Kidney (tissue), 14 donors: ENCODE data around the gene MCF2L. TPM values are rescaled to one million over a fixed set of nuclear protein-coding genes. Genes with fewer than 3 reads are reported as not detected.

ENCODE experiments used
- DNase-seq, 5 donors: peaks; one replicate each; pipeline ENCODE4 v3.0.0-alpha.2; 2013 to 2020
- FAIRE-seq: peaks from 2 replicates; lab custom pipeline; 2012; peaks lifted over from hg19 to GRCh38; lab: Jason Lieb, UNC
- H3K27ac ChIP-seq, 2 donors: one replicate each; pipeline ENCODE4 v1.7.0; 2013; ENCODE audit warnings: low read depth in 2 of 2, low read length in 2 of 2, inconsistent platforms in 1 of 2
- H3K27me3 ChIP-seq: one replicate; pipeline ENCODE4 v1.7.1; 2013; ENCODE audit warnings: low read length, inconsistent platforms; ENCODE audit not compliant: control insufficient read depth, insufficient read depth
- H3K36me3 ChIP-seq, 3 donors: one replicate each; pipeline versions ENCODE4 v1.7.0 to v1.7.1; 2013; ENCODE audit warnings: low read length in 3 of 3, control low read depth in 1 of 3, inconsistent platforms in 1 of 3; ENCODE audit not compliant: insufficient read depth in 3 of 3, control insufficient read depth in 2 of 3
- H3K4me1 ChIP-seq, 3 donors: one replicate each; pipeline versions ENCODE4 v1.7.0 to v1.7.1; 2013; ENCODE audit warnings: low read length in 3 of 3, inconsistent platforms in 1 of 3, low read depth in 1 of 3; ENCODE audit not compliant: control insufficient read depth in 2 of 3, insufficient read depth in 2 of 3
- H3K4me3 ChIP-seq, 3 donors: one replicate each; pipeline versions ENCODE4 v1.7.0 to v1.8.1; 2013; ENCODE audit warnings: low read length in 3 of 3, control low read depth in 1 of 3, inconsistent platforms in 1 of 3
- H3K9ac ChIP-seq, 3 donors: one replicate each; pipeline versions ENCODE4 v1.7.0 to v1.7.1; 2013; ENCODE audit warnings: low read length in 3 of 3, control low read depth in 1 of 3, inconsistent platforms in 1 of 3
- H3K9me3 ChIP-seq, 3 donors: one replicate each; pipeline versions ENCODE4 v1.7.0 to v1.7.1; 2013; ENCODE audit warnings: low read length in 3 of 3, control low read depth in 1 of 3, inconsistent platforms in 1 of 3; ENCODE audit not compliant: control insufficient read depth in 2 of 3, insufficient read depth in 1 of 3
- CTCF ChIP-seq: IDR thresholded peaks from 3 replicates; pipeline ENCODE4 v1.5.1; 2012; ENCODE audit warnings: mild to moderate bottlenecking, moderate library complexity, borderline replicate concordance; ENCODE audit not compliant: insufficient read depth; ENCODE audit errors: extremely low read depth
- intact Hi-C: fragments of 100-400 bp; cut with DNase I; formaldehyde crosslinking; loops from one replicate; pipeline ENCODE4 v1.11.1; 2022
- polyA plus RNA-seq: library from polyadenylated mRNA; stranded (reverse); fragments of 350-450 nt; fragmentation: Illumina TruSeq; extraction: RNeasy Lipid Tissue Mini Kit (QIAGEN cat#74804); gene quantifications from one replicate; pipeline ENCODE4 v1.2.3, GENCODE V29; 2014; ENCODE audit warnings: low read depth, low replicate concordance; ENCODE audit not compliant: insufficient read depth
- total RNA-seq: library from RNA; stranded (reverse); fragmentation: NEBNext Ultra II Directional; extraction: Animal tissue kit (Norgen Biotek cat#: 25700); gene quantifications from one replicate; pipeline ENCODE4 v1.2.1, GENCODE V29; 2021
- donor health status: control.
- donor health status: control.
- donor health status: control.
- donor health status: control.
- donor health status: control.
- donor health status: DM: yes; HTN: yes; CAD: no.
- donor health status: Normal renal cell carcinoma (clear cell type).

MCF2L gene
- total and polyA plus RNA-seq, 2 donors from 2014 or later = 12.1 to 61.9 TPM

- Histone ChIP-seq H3K9ac (no peak overlapping the region), H3K9me3 (no peaks in the 10 kb centered on the region), H3K36me3 (no peaks in the 10 kb centered on the region), H3K27me3 (no peaks in the 10 kb centered on the region), H3K4me1 (peaks cover 0 to 9% (median 0%) of the 10 kb centered on the region in 3 donors), H3K4me3 (no peak overlapping the region), H3K27ac (no peak overlapping the region)
- DNase-seq = peak in 2 of 5 donors; percentile 30 to 59
- intact Hi-C loops = no loop called here
- no peak for FAIRE-seq
- TF ChIP-seq CTCF = no peak
Measured at GRCh38 chr13:112964971-112965492, 4.0 kb upstream of the MCF2L start.

GRCh38 chr13:112965573-112966115 lies 3.4 kb upstream of the MCF2L start:
- Histone ChIP-seq H3K9me3 (no peaks in the 10 kb centered on the region), H3K9ac (no peak overlapping the region), H3K27me3 (no peaks in the 10 kb centered on the region), H3K36me3 (no peaks in the 10 kb centered on the region), H3K4me1 (peaks cover 0 to 9% (median 0%) of the 10 kb centered on the region in 3 donors), H3K4me3 (no peak overlapping the region), H3K27ac (no peak overlapping the region)
- no peak for FAIRE-seq
- no peak for TF ChIP-seq CTCF
- peak in 1 of 5 donors; percentile 34 for DNase-seq
- intact Hi-C loops = no loop called here

- H3K9me3 ChIP-seq = no peaks in the 10 kb centered on the region
- H3K36me3 ChIP-seq = no peaks in the 10 kb centered on the region
- H3K27me3 ChIP-seq = no peaks in the 10 kb centered on the region
- no peak overlapping the region for H3K9ac ChIP-seq
- no peak for TF ChIP-seq CTCF
- peaks cover 0 to 9% (median 0%) of the 10 kb centered on the region in 3 donors for H3K4me1 ChIP-seq
- DNase-seq (peak in 2 of 5 donors; percentile 39 to 46), FAIRE-seq (no peak)
- no peak overlapping the region for H3K4me3 ChIP-seq
- no peak overlapping the region for H3K27ac ChIP-seq
- intact Hi-C loops = no loop called here
Measured at GRCh38 chr13:112966776-112967175, 2.2 kb upstream of the MCF2L start.
